ENCODE results near the gene ZNF496. TPM values are rescaled to one million over a fixed set of nuclear protein-coding genes. Genes with fewer than 3 reads are reported as not detected.
"Not testable (repeated sequence)": the region's sequence is repeated elsewhere in the genome, so short reads cannot be mapped to it uniquely, and the experiment has no call there.

The ZNF496 gene
- total RNA-seq, 4 donors from 2014 or later, result 24.1 to 51.7 (median 41.0) TPM

DNA sequence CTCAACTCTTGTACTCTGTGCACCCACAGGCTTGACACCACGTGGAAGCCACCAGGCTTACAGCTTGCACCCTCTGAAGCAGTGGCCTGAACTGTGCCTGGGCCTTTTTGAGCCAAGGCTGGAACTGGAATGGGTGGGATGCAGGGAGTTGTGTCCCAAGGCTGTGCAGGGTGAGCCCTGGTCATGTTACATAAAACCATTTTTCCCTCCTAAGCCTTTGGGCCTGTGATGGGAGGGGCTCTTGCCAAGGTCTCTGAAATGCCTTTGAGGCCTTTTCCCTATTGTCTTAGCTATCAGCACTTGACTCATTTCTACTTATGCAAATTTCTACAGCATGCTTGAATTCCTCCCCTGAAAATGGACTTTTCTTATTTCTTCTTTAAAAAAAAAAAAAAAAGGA lies 61.7 kb downstream of the ZNF496 start:
- Histone ChIP-seq H3K4me3 (no peak overlapping the region), H3K36me3 (no peaks in the 10 kb centered on the region), H3K9me3 (no peaks in the 10 kb centered on the region), H3K27me3 (no peaks in the 10 kb centered on the region), H3K4me1 (no peaks in the 10 kb centered on the region), H3K27ac (no peak overlapping the region)
- no peak for TF ChIP-seq POLR2A (IDR thresholded peaks at IDR 0.05)
- TF ChIP-seq, protein P1, sequence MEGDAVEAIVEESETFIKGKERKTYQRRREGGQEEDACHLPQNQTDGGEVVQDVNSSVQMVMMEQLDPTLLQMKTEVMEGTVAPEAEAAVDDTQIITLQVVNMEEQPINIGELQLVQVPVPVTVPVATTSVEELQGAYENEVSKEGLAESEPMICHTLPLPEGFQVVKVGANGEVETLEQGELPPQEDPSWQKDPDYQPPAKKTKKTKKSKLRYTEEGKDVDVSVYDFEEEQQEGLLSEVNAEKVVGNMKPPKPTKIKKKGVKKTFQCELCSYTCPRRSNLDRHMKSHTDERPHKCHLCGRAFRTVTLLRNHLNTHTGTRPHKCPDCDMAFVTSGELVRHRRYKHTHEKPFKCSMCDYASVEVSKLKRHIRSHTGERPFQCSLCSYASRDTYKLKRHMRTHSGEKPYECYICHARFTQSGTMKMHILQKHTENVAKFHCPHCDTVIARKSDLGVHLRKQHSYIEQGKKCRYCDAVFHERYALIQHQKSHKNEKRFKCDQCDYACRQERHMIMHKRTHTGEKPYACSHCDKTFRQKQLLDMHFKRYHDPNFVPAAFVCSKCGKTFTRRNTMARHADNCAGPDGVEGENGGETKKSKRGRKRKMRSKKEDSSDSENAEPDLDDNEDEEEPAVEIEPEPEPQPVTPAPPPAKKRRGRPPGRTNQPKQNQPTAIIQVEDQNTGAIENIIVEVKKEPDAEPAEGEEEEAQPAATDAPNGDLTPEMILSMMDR (IDR thresholded peaks at IDR 0.05), result no peak
- no peak for DNase-seq
- intact Hi-C loops (cut with DNase I; ENCODE audit: low total_unique reads), result no loop called here

DNA sequence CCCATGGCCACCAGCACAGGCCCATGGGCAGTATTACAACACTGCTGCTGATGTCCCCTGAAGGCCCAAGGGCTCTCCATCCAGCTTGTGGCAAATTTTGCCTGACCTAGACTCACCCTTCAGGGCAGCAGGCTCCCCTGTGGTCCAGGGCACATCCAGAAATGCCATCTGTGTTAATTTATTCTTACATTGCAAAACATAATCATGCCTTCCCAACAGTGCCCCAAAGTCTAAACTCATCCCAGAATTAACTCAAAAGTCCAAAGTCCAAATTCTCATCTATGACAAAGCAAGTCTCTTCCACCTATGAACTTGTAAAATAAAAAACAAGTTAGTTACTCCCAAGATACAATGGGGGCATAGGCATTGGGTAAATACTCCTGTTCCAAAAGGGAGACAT lies 62.5 kb downstream of the ZNF496 start:
- DNase-seq, result no peak
- intact Hi-C loops (cut with DNase I; ENCODE audit: low total_unique reads), result no loop called here
- no peak for TF ChIP-seq POLR2A (IDR thresholded peaks at IDR 0.05)
- TF ChIP-seq, protein P1 (IDR thresholded peaks at IDR 0.05), result no peak
- Histone ChIP-seq H3K36me3 (no peaks in the 10 kb centered on the region), H3K27me3 (no peaks in the 10 kb centered on the region), H3K9me3 (no peaks in the 10 kb centered on the region), H3K27ac (no peak overlapping the region), H3K4me1 (no peaks in the 10 kb centered on the region), H3K4me3 (no peak overlapping the region)

DNA sequence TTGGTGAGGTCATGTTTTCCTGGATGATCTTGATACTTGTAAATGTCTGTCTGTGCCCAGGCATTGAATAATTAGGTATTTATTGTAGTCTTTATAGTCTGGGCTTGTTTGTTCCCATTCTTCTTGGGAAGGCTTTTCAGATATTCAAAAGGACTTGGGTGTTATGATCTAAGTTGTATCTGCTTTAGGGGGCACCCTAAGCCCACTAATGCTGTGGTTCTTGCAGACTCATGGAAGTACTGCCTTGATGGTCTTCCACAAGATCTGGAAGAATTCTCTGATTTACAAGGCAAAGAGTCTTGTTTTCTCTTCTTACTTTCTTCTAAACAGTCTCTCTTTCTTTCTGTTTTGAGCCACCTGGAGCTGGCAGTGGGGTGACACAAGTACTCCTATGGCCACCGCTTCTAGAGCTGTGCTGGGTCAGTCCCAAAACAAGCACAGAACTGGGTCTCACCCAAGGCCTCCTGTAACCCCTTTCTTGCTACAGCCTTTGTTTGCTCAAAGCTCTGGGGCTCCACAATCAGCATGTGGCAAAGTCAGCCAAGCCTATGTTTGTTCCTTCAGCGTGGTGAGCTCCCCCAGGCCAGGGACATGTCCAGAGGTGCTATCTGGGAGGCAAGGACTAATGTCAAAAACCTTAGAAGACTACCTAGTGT lies 63.1 kb downstream of the ZNF496 start:
- DNase-seq, result no peak
- no peaks in the 10 kb centered on the region for H3K9me3 ChIP-seq
- no peaks in the 10 kb centered on the region for H3K4me1 ChIP-seq
- H3K27me3 ChIP-seq, result no peaks in the 10 kb centered on the region
- TF ChIP-seq, protein P1 (IDR thresholded peaks at IDR 0.05), result no peak
- no peak for TF ChIP-seq POLR2A (IDR thresholded peaks at IDR 0.05)
- no peak overlapping the region for H3K4me3 ChIP-seq
- no peak overlapping the region for H3K27ac ChIP-seq
- H3K36me3 ChIP-seq, result no peaks in the 10 kb centered on the region
- intact Hi-C loops (cut with DNase I; ENCODE audit: low total_unique reads), result no loop called here

DNA sequence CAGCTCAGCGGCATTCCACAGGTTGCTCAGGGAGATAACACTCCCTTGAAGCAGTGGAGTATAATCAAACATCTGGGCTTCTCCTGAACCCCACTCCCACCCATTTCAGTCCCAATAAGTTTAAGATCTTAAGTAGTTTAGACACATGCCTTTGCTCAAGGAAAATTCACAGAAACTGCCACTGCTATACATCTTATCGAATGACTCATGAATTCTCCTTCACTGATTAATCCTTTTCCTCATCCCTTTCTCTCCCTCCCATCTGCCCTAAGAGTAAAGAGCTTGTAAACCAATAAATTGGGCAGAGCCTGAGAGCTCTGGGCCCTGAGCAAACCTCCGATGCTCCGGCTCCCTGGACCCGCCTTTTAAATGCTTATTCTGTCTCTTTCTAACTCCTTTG lies 65.6 kb downstream of the ZNF496 start:
- no peaks in the 10 kb centered on the region for H3K9me3 ChIP-seq

DNA sequence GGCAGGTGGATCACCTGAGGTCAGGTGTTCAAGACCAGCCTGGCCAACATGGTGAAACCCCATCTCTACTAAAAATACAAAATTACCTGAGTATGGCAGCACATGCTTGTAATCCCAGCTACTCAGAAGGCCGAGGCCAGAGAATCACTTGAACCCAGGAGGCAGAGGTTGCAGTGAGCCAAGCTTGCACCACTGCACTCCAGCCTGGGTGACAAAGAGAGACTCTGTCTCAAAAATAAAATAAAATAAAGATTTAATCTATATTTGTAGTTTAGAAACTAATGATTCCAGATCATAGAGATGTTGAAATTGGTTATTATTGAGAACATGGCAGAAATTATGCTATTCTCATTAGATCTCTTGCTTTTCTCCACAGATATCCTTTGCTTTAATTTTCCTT lies 75.9 kb downstream of the ZNF496 start, which contains the start of gene VN1R5:
TSS of gene VN1R5 (plus strand) at position 301 of the 400 bp plus-strand sequence.
- H3K27ac ChIP-seq; H3K9me3 ChIP-seq; H3K4me3 ChIP-seq; intact Hi-C loops (cut with DNase I; ENCODE audit: low total_unique reads); H3K36me3 ChIP-seq; DNase-seq; H3K4me1 ChIP-seq; H3K27me3 ChIP-seq: not testable (repeated sequence)

More for the DNA sequence above, 65.6 kb downstream of the ZNF496 start:
- Histone ChIP-seq H3K27me3 (no peaks in the 10 kb centered on the region), H3K27ac (no peak overlapping the region), H3K4me3 (no peak overlapping the region), H3K4me1 (no peaks in the 10 kb centered on the region), H3K36me3 (no peaks in the 10 kb centered on the region)
- no peak for TF ChIP-seq POLR2A (IDR thresholded peaks at IDR 0.05)
- TF ChIP-seq, protein P1 (IDR thresholded peaks at IDR 0.05), result no peak
- no peak for DNase-seq
- intact Hi-C loops (cut with DNase I; ENCODE audit: low total_unique reads), result no loop called here

DNA sequence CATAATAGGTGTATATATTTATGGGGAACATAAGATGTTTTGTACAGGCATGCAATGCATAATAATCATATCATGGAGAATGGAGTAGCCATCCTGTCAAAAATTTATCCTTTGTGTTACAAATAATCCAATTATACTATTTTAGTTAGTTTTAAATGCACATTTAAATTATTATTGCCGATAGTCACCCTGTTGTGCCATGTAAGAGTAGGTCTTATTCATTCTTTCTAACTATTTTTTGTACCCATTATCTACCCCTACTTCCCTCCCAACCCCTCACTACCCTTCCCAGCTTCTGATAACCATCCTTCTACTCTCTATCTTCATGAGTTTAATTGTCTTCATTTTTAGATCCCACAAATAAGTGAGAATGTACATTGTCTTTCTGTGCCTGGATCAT lies 84.1 kb downstream of the ZNF496 start:
- no peak for DNase-seq
- no peaks in the 10 kb centered on the region for H3K4me1 ChIP-seq
- no peak overlapping the region for H3K4me3 ChIP-seq
- H3K36me3 ChIP-seq, result no peaks in the 10 kb centered on the region
- TF ChIP-seq POLR2A (IDR thresholded peaks at IDR 0.05), result no peak
- TF ChIP-seq, protein P1 (IDR thresholded peaks at IDR 0.05), result no peak
- H3K27me3 ChIP-seq, result no peaks in the 10 kb centered on the region
- H3K27ac ChIP-seq, result no peak overlapping the region
- no peaks in the 10 kb centered on the region for H3K9me3 ChIP-seq
- intact Hi-C loops (cut with DNase I; ENCODE audit: low total_unique reads), result no loop called here
